DOHH2 (cell line): ENCODE results near the gene MAGEA9B.

Experiments used
- CTCF ChIP-seq: fragments of 200-600 bp; sonication (generic); IDR thresholded peaks from one replicate; pipeline ENCODE4 v1.5.1; 2014; ENCODE audit warnings: antibody characterized with exemption, mild to moderate bottlenecking, low read depth, low read length; ENCODE audit not compliant: poor library complexity, severe bottlenecking
- EZH2phosphoT487 ChIP-seq: fragments of 200-600 bp; sonication (generic); IDR thresholded peaks from 2 replicates; pipeline ENCODE4 v1.6.1; 2017; ENCODE audit warnings: borderline replicate concordance, mild to moderate bottlenecking, antibody characterized with exemption, low read length, moderate library complexity, mixed read lengths

DNA sequence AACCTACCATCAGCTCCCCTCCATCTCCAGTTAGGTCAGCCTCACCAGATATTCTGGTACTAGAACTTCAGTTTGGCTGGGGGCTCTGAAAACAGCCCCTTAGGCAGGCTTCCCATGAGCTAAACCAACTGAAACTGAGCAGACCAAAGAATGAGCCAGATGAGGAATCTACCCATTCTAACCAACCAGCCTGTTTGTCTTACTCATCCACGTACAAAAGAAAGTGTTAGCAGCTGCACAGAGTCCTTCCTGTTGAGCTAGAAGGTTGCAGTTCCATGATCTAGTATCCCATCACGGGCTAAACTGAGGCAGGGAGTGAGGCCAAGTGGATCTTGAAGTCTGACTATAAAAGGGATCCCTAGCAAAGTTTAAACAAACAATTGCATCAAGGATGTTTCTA lies 17.5 kb downstream of the MAGEA9B start:
- TF ChIP-seq CTCF (no peak), EZH2phosphoT487 (no peak)
